Stimulated activated CD8-positive, alpha-beta memory T cell treated with anti-CD3 and anti-CD28 coated beads, Interleukin-12 subunit alpha, Interleukin-12 subunit beta, amount 100 ng/mL, for 24 hours (primary cell): ENCODE data around the gene FAM221B.

Source experiments
- DNase-seq: peaks from one replicate; pipeline ENCODE4 v3.0.0-alpha.2; 2020; ENCODE audit errors: extremely low read depth

The FAM221B gene

GRCh38 chr9:35792024-35792813, 36.3 kb downstream of the FAM221B start:
- no peak for DNase-seq

GRCh38 chr9:35791297-35791921, 37.1 kb downstream of the FAM221B start, which contains the start of gene NPR2:
NPR2 (plus strand) TSS chr9:35791591; CDS start chr9:35792409, 818 bp downstream.
- no peak for DNase-seq

- DNase-seq: peak; percentile 21
These were observed 37.9 kb downstream of the FAM221B start for GRCh38 chr9:35790385-35791296.

- DNase-seq: no peak
These were observed 38.5 kb downstream of the FAM221B start for GRCh38 chr9:35790025-35790384.

GRCh38 chr9:35789541-35789940, 39.0 kb downstream of the FAM221B start:
- DNase-seq: no peak

GRCh38 chr9:35783418-35783817, 45.1 kb downstream of the FAM221B start:
- DNase-seq: no peak

GRCh38 chr9:35781066-35781465, 47.5 kb downstream of the FAM221B start:
- no peak for DNase-seq

GRCh38 chr9:35778496-35778895, 50.0 kb downstream of the FAM221B start:
- DNase-seq: no peak

GRCh38 chr9:35776018-35776417, 52.5 kb downstream of the FAM221B start:
- DNase-seq: no peak

GRCh38 chr9:35774907-35775635, 53.5 kb downstream of the FAM221B start:
- DNase-seq: no peak

GRCh38 chr9:35771943-35772342, 56.6 kb downstream of the FAM221B start:
- no peak for DNase-seq

- DNase-seq: no peak
These were observed 57.0 kb downstream of the FAM221B start for GRCh38 chr9:35771534-35771933.

- no peak for DNase-seq
These were observed 57.5 kb downstream of the FAM221B start for GRCh38 chr9:35771075-35771433.

GRCh38 chr9:35769763-35770162, 58.8 kb downstream of the FAM221B start:
- no peak for DNase-seq

- no peak for DNase-seq
These were observed 61.1 kb downstream of the FAM221B start for GRCh38 chr9:35767458-35767857.

- no peak for DNase-seq
These were observed 61.5 kb downstream of the FAM221B start for GRCh38 chr9:35766997-35767396.
